Measurements from ENCODE around the gene FANK1.
A peak's percentile ranks its signal among the peaks of the same experiment; 100 is the strongest.

The FANK1 gene

GRCh38 chr10:126006264-126006663 lies 109.9 kb downstream of the FANK1 start:
- H3K4me3 ChIP-seq (ENCODE audit: control insufficient read depth, low read depth, low read length): no peak overlapping the region
- no peak for DNase-seq (ENCODE audit: low read depth)
- TF ChIP-seq CTCF (IDR thresholded peaks at IDR 0.05; ENCODE audit: control insufficient read depth, insufficient read depth, low read depth, low read length, missing control alignments): no peak

GRCh38 chr10:126006906-126007305 lies 110.5 kb downstream of the FANK1 start:
- DNase-seq (ENCODE audit: low read depth): no peak
- H3K4me3 ChIP-seq (ENCODE audit: control insufficient read depth, low read depth, low read length): no peak overlapping the region
- TF ChIP-seq CTCF (IDR thresholded peaks at IDR 0.05; ENCODE audit: control insufficient read depth, insufficient read depth, low read depth, low read length, missing control alignments): no peak

- H3K4me3 ChIP-seq (ENCODE audit: control insufficient read depth, low read depth, low read length): no peak overlapping the region
- no peak for DNase-seq (ENCODE audit: low read depth)
- no peak for TF ChIP-seq CTCF (IDR thresholded peaks at IDR 0.05; ENCODE audit: control insufficient read depth, insufficient read depth, low read depth, low read length, missing control alignments)
Observed at GRCh38 chr10:126009650-126010049, 113.3 kb downstream of the FANK1 start.

- no peak for DNase-seq (ENCODE audit: low read depth)
- TF ChIP-seq CTCF (IDR thresholded peaks at IDR 0.05; ENCODE audit: control insufficient read depth, insufficient read depth, low read depth, low read length, missing control alignments): no peak
- H3K4me3 ChIP-seq (ENCODE audit: control insufficient read depth, low read depth, low read length): no peak overlapping the region
Observed at GRCh38 chr10:126011995-126012394, 115.6 kb downstream of the FANK1 start.

GRCh38 chr10:126012485-126012884 lies 116.1 kb downstream of the FANK1 start:
- TF ChIP-seq CTCF (IDR thresholded peaks at IDR 0.05; ENCODE audit: control insufficient read depth, insufficient read depth, low read depth, low read length, missing control alignments): no peak
- no peak for DNase-seq (ENCODE audit: low read depth)
- no peak overlapping the region for H3K4me3 ChIP-seq (ENCODE audit: control insufficient read depth, low read depth, low read length)

GRCh38 chr10:126013489-126014281 lies 117.3 kb downstream of the FANK1 start:
- peak; percentile 39 for DNase-seq (ENCODE audit: low read depth)
- H3K4me3 ChIP-seq (ENCODE audit: control insufficient read depth, low read depth, low read length): no peak overlapping the region
- TF ChIP-seq CTCF (IDR thresholded peaks at IDR 0.05; ENCODE audit: control insufficient read depth, insufficient read depth, low read depth, low read length, missing control alignments): no peak
